Measurements from ENCODE around the gene TRIM9. TPM values are rescaled to one million over a fixed set of nuclear protein-coding genes. Genes with fewer than 3 reads are reported as not detected.

TRIM9 gene
- total and polyA plus RNA-seq, 4 donors: 0.08 to 1.3 (median 0.50) TPM

GRCh38 chr14:51107801-51108200 lies 12.9 kb upstream of the TRIM9 start:
- Histone ChIP-seq H3K9me3 (ENCODE audit: control insufficient read depth in 4 of 4, insufficient read depth in 3 of 4, low read length in 3 of 4) (no peaks in the 10 kb centered on the region), H3K9ac (ENCODE audit: insufficient read depth in 1 of 2, low read length in 2 of 2) (no peak overlapping the region), H3K4me1 (ENCODE audit: control insufficient read depth in 5 of 5, insufficient read depth in 5 of 5, low read length in 5 of 5) (no peaks in the 10 kb centered on the region), H3K27ac (ENCODE audit: low read depth in 1 of 2, low read length in 1 of 2) (no peak overlapping the region), H3K27me3 (ENCODE audit: control insufficient read depth in 3 of 3, insufficient read depth in 3 of 3, low read length in 2 of 3) (peaks cover 0 to 3% (median 0%) of the 10 kb centered on the region in 3 donors), H3K36me3 (ENCODE audit: control insufficient read depth in 4 of 4, insufficient read depth in 4 of 4, low read length in 4 of 4) (no peaks in the 10 kb centered on the region), H3K4me3 (no peak overlapping the region)
- ATAC-seq (ENCODE audit: insufficient read depth, low FRiP score): no peak
- no peak for DNase-seq
- 41 to 72% methylated on average over 1 of the region's 1 CpG for WGBS, 2 donors
- no peak for TF ChIP-seq CTCF (IDR thresholded peaks at IDR 0.05; ENCODE audit: control extremely low read depth, extremely low read depth)

GRCh38 chr14:51104467-51104866 lies 9.6 kb upstream of the TRIM9 start:
- no peak overlapping the region for H3K27ac ChIP-seq (ENCODE audit: low read depth in 1 of 2, low read length in 1 of 2)
- H3K27me3 ChIP-seq (ENCODE audit: control insufficient read depth in 3 of 3, insufficient read depth in 3 of 3, low read length in 2 of 3): peaks cover 3 to 21% (median 18%) of the 10 kb centered on the region in 3 donors
- ATAC-seq (ENCODE audit: insufficient read depth, low FRiP score): no peak
- H3K4me1 ChIP-seq (ENCODE audit: control insufficient read depth in 5 of 5, insufficient read depth in 5 of 5, low read length in 5 of 5): no peaks in the 10 kb centered on the region
- TF ChIP-seq CTCF (IDR thresholded peaks at IDR 0.05; ENCODE audit: control extremely low read depth, extremely low read depth): no peak
- no peak overlapping the region for H3K9ac ChIP-seq (ENCODE audit: insufficient read depth in 1 of 2, low read length in 2 of 2)
- no peaks in the 10 kb centered on the region for H3K9me3 ChIP-seq (ENCODE audit: control insufficient read depth in 4 of 4, insufficient read depth in 3 of 4, low read length in 3 of 4)
- H3K4me3 ChIP-seq: no peak overlapping the region
- no peaks in the 10 kb centered on the region for H3K36me3 ChIP-seq (ENCODE audit: control insufficient read depth in 4 of 4, insufficient read depth in 4 of 4, low read length in 4 of 4)
- DNase-seq: no peak

- no peak for ATAC-seq (ENCODE audit: insufficient read depth, low FRiP score)
- 79 to 92% methylated on average over 1 of the region's 1 CpG for WGBS, 2 donors
These were observed 2.4 kb upstream of the TRIM9 start for GRCh38 chr14:51097287-51097686.

More at GRCh38 chr14:51097287-51097686, 2.4 kb upstream of the TRIM9 start:
- Histone ChIP-seq H3K4me3 (no peak overlapping the region), H3K36me3 (ENCODE audit: control insufficient read depth in 4 of 4, insufficient read depth in 4 of 4, low read length in 4 of 4) (no peaks in the 10 kb centered on the region), H3K27ac (ENCODE audit: low read depth in 1 of 2, low read length in 1 of 2) (no peak overlapping the region), H3K9ac (ENCODE audit: insufficient read depth in 1 of 2, low read length in 2 of 2) (no peak overlapping the region), H3K9me3 (ENCODE audit: control insufficient read depth in 4 of 4, insufficient read depth in 3 of 4, low read length in 3 of 4) (peaks cover 0 to 5% (median 0%) of the 10 kb centered on the region in 4 donors), H3K27me3 (ENCODE audit: control insufficient read depth in 3 of 3, insufficient read depth in 3 of 3, low read length in 2 of 3) (peaks cover 6 to 75% (median 48%) of the 10 kb centered on the region in 3 donors), H3K4me1 (ENCODE audit: control insufficient read depth in 5 of 5, insufficient read depth in 5 of 5, low read length in 5 of 5) (peaks cover 0 to 24% (median 6%) of the 10 kb centered on the region in 5 donors)
- no peak for DNase-seq
- TF ChIP-seq CTCF (IDR thresholded peaks at IDR 0.05; ENCODE audit: control extremely low read depth, extremely low read depth): no peak
